HCT116 (cell line): ENCODE data around the gene MIR17HG.

Source experiments
- CEBPB ChIP-seq: IDR thresholded peaks from 2 replicates; pipeline ENCODE4 v1.6.1; 2012; ENCODE audit warnings: low read depth
- MAX ChIP-seq: IDR thresholded peaks from 2 replicates; pipeline ENCODE4 v1.6.1; 2012
- POLR2A ChIP-seq: IDR thresholded peaks from 2 replicates; pipeline ENCODE4 v1.7.0; 2011; ENCODE audit warnings: borderline replicate concordance; ENCODE audit not compliant: insufficient read depth, insufficient read length; ENCODE audit errors: extremely low read depth
- RAD21 ChIP-seq: IDR thresholded peaks from 2 replicates; pipeline ENCODE4 v1.6.1; 2012; ENCODE audit warnings: low read depth, mild to moderate bottlenecking
- TCF7L2 ChIP-seq: IDR thresholded peaks from 2 replicates; pipeline ENCODE4 v1.7.0; 2011; ENCODE audit warnings: borderline replicate concordance, inconsistent platforms; ENCODE audit not compliant: insufficient read depth, insufficient read length; ENCODE audit errors: extremely low read depth
- ZFX ChIP-seq: fragments of 450-650 bp; IDR thresholded peaks from 2 replicates; pipeline ENCODE4 v1.6.1; 2017
- ZNF274 ChIP-seq: fragments of 200-500 bp; sonication (Bioruptor generic); IDR thresholded peaks from 2 replicates; pipeline ENCODE4 v1.6.1; 2014; ENCODE audit warnings: mild to moderate bottlenecking, low read depth, low read length, inconsistent platforms
- TF ChIP-seq, protein P1 (sequence below), 3 experiments: fragments of 200-600 bp in 1 of 3; sonication (generic) in 1 of 3; IDR thresholded peaks in 2 of 3; conservative IDR thresholded peaks in 1 of 3; 2 replicates each; pipeline ENCODE4 v1.5.1; 2012 to 2017; ENCODE audit warnings: low read depth in 2 of 3, low read length in 2 of 3, antibody characterized with exemption in 1 of 3, borderline replicate concordance in 1 of 3, control low read depth in 1 of 3, mild to moderate bottlenecking in 1 of 3, mixed read lengths in 1 of 3, mixed run types in 1 of 3, moderate library complexity in 1 of 3; ENCODE audit not compliant: insufficient read depth in 1 of 3

GRCh38 chr13:91305652-91306051, 41.8 kb upstream of the MIR17HG start:
- TF ChIP-seq, protein P1, sequence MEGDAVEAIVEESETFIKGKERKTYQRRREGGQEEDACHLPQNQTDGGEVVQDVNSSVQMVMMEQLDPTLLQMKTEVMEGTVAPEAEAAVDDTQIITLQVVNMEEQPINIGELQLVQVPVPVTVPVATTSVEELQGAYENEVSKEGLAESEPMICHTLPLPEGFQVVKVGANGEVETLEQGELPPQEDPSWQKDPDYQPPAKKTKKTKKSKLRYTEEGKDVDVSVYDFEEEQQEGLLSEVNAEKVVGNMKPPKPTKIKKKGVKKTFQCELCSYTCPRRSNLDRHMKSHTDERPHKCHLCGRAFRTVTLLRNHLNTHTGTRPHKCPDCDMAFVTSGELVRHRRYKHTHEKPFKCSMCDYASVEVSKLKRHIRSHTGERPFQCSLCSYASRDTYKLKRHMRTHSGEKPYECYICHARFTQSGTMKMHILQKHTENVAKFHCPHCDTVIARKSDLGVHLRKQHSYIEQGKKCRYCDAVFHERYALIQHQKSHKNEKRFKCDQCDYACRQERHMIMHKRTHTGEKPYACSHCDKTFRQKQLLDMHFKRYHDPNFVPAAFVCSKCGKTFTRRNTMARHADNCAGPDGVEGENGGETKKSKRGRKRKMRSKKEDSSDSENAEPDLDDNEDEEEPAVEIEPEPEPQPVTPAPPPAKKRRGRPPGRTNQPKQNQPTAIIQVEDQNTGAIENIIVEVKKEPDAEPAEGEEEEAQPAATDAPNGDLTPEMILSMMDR (IDR thresholded peaks at IDR 0.05 in 2 of 3, conservative IDR thresholded peaks at IDR 0.05 in 1 of 3; ENCODE audit: borderline replicate concordance in 1 of 3, insufficient read depth in 1 of 3, low read depth in 2 of 3, low read length in 2 of 3), result no peak
- TF ChIP-seq POLR2A (no peak), TCF7L2 (no peak), MAX (no peak), RAD21 (no peak), ZNF274 (no peak), ZFX (no peak), CEBPB (no peak)
